HepG2 (cell line): ENCODE results near the gene TYMP. TPM values are rescaled to one million over a fixed set of nuclear protein-coding genes. Genes with fewer than 3 reads are reported as not detected.
A peak's percentile ranks its signal among the peaks of the same experiment; 100 is the strongest.

Experiments
- CCDC6 ChIP-seq: sonication (generic); formaldehyde crosslinking; IDR thresholded peaks from 2 replicates; pipeline ENCODE4 v1.8.1; 2022; ENCODE audit warnings: mild to moderate bottlenecking, missing genetic modification reagents, moderate library complexity
- DR1 ChIP-seq: sonication (generic); formaldehyde crosslinking; IDR thresholded peaks from 2 replicates; pipeline ENCODE4 v1.8.0; 2021; ENCODE audit warnings: mild to moderate bottlenecking, missing genetic modification reagents, inconsistent platforms
- GLI4 ChIP-seq: sonication (generic); formaldehyde crosslinking; IDR thresholded peaks from 2 replicates; pipeline ENCODE4 v1.5.1; 2020; ENCODE audit warnings: missing genetic modification reagents, mild to moderate bottlenecking, moderate library complexity, borderline replicate concordance
- MIER2 ChIP-seq: IDR thresholded peaks from 2 replicates; pipeline ENCODE4 v1.6.1; 2016; ENCODE audit warnings: missing biosample characterization, missing genetic modification reagents
- NFATC3 ChIP-seq: sonication (generic); formaldehyde crosslinking; IDR thresholded peaks from 2 replicates; pipeline ENCODE4 v1.5.1; 2020; ENCODE audit warnings: mild to moderate bottlenecking, missing genetic modification reagents
- NR2F6 ChIP-seq, 2 experiments: IDR thresholded peaks; 2 replicates each; pipeline ENCODE4 v1.6.1; 2016; ENCODE audit warnings: antibody characterized with exemption in 1 of 2, mild to moderate bottlenecking in 1 of 2
- RARA ChIP-seq: IDR thresholded peaks from 2 replicates; pipeline ENCODE4 v1.6.1; 2016; ENCODE audit warnings: missing genetic modification reagents, missing compliant biosample characterization
- SCMH1 ChIP-seq: sonication (generic); formaldehyde crosslinking; IDR thresholded peaks from 2 replicates; pipeline ENCODE4 v1.9.0; 2021; ENCODE audit warnings: missing genetic modification reagents, mild to moderate bottlenecking, borderline replicate concordance
- ZFP90 ChIP-seq: sonication (generic); formaldehyde crosslinking; IDR thresholded peaks from 2 replicates; pipeline ENCODE4 v1.8.0; 2022; ENCODE audit warnings: missing genetic modification reagents, mild to moderate bottlenecking, inconsistent platforms, borderline replicate concordance
- ZNF431 ChIP-seq: sonication (generic); formaldehyde crosslinking; IDR thresholded peaks from 2 replicates; pipeline ENCODE4 v1.9.0; 2022; ENCODE audit warnings: missing genetic modification reagents, low read depth, mild to moderate bottlenecking, borderline replicate concordance
- ZNF598 ChIP-seq: sonication (generic); formaldehyde crosslinking; IDR thresholded peaks from 2 replicates; pipeline ENCODE4 v1.5.1; 2020; ENCODE audit warnings: mild to moderate bottlenecking, missing genetic modification reagents, borderline replicate concordance
- polyA plus RNA-seq, 8 experiments: library from polyadenylated mRNA; depleted of rRNA in 3 of 8; stranded (reverse) in 7 of 8; unstranded in 1 of 8; fragments of >200 nt; fragmentation: Illumina TruSeq in 4 of 8; extraction: Trizol in 4 of 8; gene quantifications; 2 replicates each; pipeline versions ENCODE4 v1.2.1 to v1.2.3, GENCODE V29; 2011 to 2016; ENCODE audit warnings: low read depth in 4 of 8, missing spikeins in 1 of 8, mixed read lengths in 1 of 8; ENCODE audit not compliant: insufficient read depth in 1 of 8
- total RNA-seq, 5 experiments: library from RNA; depleted of rRNA; stranded (reverse); fragments of >200 nt; fragmentation: Illumina TruSeq; extraction: Trizol; gene quantifications; 2 replicates each; pipeline ENCODE4 v1.2.3, GENCODE V29; 2016; ENCODE audit warnings: low read depth in 1 of 5
- TF ChIP-seq, protein P1 (sequence below): sonication (generic); formaldehyde crosslinking; IDR thresholded peaks from 2 replicates; pipeline ENCODE4 v1.5.1; 2020; ENCODE audit warnings: missing genetic modification reagents, mild to moderate bottlenecking, borderline replicate concordance
- TF ChIP-seq, protein P2 (sequence below): sonication (generic); formaldehyde crosslinking; IDR thresholded peaks from 2 replicates; pipeline ENCODE4 v1.4.0; 2020; ENCODE audit warnings: missing genetic modification reagents, borderline replicate concordance
- TF ChIP-seq, protein P3 (sequence below): sonication (generic); formaldehyde crosslinking; IDR thresholded peaks from 2 replicates; pipeline ENCODE4 v1.4.0; 2020; ENCODE audit warnings: missing genetic modification reagents; ENCODE audit errors: not compliant biosample characterization
- TF ChIP-seq, protein P4 (sequence below): sonication (generic); formaldehyde crosslinking; IDR thresholded peaks from 2 replicates; pipeline ENCODE4 v1.4.0; 2020; ENCODE audit warnings: mild to moderate bottlenecking, low read depth, missing genetic modification reagents
- TF ChIP-seq, protein P5 (sequence below): sonication (generic); formaldehyde crosslinking; IDR thresholded peaks from 2 replicates; pipeline ENCODE4 v1.4.0; 2020; ENCODE audit warnings: missing genetic modification reagents, borderline replicate concordance

The TYMP gene
- total and polyA plus RNA-seq, 2 of the 13 experiments (the other 11 are each of a cell fraction or from before 2014, with no cell fraction given), result 3.9 to 4.3 TPM

DNA sequence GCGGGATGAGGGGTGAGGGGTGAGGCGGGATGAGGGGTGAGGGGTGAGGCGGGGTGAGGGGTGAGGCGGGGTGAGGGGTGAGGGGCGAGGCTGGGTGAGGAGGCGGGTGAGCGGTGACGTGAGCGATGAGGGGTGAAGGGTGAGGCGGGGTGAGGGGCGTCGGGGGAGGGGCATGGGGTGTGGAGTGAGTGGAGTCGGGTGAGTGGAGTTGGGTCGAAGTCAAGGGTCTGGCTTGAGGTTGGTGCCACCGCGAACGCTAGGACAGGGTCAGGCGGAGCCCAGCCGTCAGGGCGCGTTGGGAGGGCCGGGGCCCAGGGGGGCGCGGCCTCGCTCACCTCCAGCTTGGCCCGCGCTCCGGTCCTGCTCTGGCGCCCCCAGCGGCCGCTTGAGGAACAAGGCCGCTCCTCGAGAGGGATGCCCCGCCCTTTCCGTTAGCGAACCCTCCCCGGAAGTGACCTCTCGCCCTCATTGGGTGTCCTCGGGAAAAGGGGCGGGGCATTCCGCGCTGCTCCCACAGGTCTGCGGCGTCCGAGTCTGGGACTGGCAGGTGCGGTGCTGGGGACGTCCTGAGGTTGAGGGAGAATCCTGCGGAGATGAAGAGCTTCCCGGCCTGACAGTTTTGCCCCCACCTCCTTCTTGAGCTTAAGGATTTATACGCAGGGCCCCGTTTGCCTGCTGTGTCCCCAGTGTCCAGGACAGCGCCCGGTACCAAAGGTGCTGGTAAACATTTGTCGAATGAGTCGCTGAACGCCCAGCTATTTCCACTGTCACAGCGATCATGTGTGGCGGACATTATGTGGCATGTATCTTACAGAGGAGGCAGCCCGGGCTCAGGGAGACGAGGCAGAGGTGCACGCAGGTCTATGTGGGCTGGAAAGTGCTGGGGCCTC lies 33.0 kb upstream of the TYMP start, which contains the start of gene SYCE3 (continued):
- TF ChIP-seq, protein P1, sequence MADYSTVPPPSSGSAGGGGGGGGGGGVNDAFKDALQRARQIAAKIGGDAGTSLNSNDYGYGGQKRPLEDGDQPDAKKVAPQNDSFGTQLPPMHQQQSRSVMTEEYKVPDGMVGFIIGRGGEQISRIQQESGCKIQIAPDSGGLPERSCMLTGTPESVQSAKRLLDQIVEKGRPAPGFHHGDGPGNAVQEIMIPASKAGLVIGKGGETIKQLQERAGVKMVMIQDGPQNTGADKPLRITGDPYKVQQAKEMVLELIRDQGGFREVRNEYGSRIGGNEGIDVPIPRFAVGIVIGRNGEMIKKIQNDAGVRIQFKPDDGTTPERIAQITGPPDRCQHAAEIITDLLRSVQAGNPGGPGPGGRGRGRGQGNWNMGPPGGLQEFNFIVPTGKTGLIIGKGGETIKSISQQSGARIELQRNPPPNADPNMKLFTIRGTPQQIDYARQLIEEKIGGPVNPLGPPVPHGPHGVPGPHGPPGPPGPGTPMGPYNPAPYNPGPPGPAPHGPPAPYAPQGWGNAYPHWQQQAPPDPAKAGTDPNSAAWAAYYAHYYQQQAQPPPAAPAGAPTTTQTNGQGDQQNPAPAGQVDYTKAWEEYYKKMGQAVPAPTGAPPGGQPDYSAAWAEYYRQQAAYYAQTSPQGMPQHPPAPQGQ, result no peak
- TF ChIP-seq, protein P2, sequence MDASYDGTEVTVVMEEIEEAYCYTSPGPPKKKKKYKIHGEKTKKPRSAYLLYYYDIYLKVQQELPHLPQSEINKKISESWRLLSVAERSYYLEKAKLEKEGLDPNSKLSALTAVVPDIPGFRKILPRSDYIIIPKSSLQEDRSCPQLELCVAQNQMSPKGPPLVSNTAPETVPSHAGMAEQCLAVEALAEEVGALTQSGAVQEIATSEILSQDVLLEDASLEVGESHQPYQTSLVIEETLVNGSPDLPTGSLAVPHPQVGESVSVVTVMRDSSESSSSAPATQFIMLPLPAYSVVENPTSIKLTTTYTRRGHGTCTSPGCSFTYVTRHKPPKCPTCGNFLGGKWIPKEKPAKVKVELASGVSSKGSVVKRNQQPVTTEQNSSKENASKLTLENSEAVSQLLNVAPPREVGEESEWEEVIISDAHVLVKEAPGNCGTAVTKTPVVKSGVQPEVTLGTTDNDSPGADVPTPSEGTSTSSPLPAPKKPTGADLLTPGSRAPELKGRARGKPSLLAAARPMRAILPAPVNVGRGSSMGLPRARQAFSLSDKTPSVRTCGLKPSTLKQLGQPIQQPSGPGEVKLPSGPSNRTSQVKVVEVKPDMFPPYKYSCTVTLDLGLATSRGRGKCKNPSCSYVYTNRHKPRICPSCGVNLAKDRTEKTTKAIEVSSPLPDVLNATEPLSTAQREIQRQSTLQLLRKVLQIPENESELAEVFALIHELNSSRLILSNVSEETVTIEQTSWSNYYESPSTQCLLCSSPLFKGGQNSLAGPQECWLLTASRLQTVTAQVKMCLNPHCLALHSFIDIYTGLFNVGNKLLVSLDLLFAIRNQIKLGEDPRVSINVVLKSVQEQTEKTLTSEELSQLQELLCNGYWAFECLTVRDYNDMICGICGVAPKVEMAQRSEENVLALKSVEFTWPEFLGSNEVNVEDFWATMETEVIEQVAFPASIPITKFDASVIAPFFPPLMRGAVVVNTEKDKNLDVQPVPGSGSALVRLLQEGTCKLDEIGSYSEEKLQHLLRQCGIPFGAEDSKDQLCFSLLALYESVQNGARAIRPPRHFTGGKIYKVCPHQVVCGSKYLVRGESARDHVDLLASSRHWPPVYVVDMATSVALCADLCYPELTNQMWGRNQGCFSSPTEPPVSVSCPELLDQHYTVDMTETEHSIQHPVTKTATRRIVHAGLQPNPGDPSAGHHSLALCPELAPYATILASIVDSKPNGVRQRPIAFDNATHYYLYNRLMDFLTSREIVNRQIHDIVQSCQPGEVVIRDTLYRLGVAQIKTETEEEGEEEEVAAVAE (CRISPR knock-in tag), result no peak
- no peak for TF ChIP-seq NR2F6 (IDR thresholded peaks at IDR 0.05)
- peak; percentile 71 for TF ChIP-seq NR2F6 (CRISPR knock-in tag; IDR thresholded peaks at IDR 0.05)
- no peak for TF ChIP-seq GLI4 (CRISPR knock-in tag)
- TF ChIP-seq ZNF598 (CRISPR knock-in tag), result peak; percentile 85; the same call in 1 of the 2 replicates
- TF ChIP-seq, protein P3, sequence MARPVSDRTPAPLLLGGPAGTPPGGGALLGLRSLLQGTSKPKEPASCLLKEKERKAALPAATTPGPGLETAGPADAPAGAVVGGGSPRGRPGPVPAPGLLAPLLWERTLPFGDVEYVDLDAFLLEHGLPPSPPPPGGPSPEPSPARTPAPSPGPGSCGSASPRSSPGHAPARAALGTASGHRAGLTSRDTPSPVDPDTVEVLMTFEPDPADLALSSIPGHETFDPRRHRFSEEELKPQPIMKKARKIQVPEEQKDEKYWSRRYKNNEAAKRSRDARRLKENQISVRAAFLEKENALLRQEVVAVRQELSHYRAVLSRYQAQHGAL (CRISPR knock-in tag), result no peak
- TF ChIP-seq CCDC6 (CRISPR knock-in tag), result no peak
- TF ChIP-seq ZNF431 (CRISPR knock-in tag), result no peak
- TF ChIP-seq NFATC3 (CRISPR knock-in tag), result no peak
- TF ChIP-seq, protein P4, sequence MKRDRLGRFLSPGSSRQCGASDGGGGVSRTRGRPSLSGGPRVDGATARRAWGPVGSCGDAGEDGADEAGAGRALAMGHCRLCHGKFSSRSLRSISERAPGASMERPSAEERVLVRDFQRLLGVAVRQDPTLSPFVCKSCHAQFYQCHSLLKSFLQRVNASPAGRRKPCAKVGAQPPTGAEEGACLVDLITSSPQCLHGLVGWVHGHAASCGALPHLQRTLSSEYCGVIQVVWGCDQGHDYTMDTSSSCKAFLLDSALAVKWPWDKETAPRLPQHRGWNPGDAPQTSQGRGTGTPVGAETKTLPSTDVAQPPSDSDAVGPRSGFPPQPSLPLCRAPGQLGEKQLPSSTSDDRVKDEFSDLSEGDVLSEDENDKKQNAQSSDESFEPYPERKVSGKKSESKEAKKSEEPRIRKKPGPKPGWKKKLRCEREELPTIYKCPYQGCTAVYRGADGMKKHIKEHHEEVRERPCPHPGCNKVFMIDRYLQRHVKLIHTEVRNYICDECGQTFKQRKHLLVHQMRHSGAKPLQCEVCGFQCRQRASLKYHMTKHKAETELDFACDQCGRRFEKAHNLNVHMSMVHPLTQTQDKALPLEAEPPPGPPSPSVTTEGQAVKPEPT (CRISPR knock-in tag), result peak; percentile 71; the same call in 1 of the 2 replicates
- no peak for TF ChIP-seq MIER2 (CRISPR knock-in tag)
- TF ChIP-seq SCMH1 (CRISPR knock-in tag), result no peak
- TF ChIP-seq RARA (CRISPR knock-in tag), result peak; percentile 66
- no peak for TF ChIP-seq ZFP90 (CRISPR knock-in tag)
- peak; percentile 52; the same call in 1 of the 2 replicates for TF ChIP-seq DR1 (CRISPR knock-in tag)
- TF ChIP-seq, protein P5, sequence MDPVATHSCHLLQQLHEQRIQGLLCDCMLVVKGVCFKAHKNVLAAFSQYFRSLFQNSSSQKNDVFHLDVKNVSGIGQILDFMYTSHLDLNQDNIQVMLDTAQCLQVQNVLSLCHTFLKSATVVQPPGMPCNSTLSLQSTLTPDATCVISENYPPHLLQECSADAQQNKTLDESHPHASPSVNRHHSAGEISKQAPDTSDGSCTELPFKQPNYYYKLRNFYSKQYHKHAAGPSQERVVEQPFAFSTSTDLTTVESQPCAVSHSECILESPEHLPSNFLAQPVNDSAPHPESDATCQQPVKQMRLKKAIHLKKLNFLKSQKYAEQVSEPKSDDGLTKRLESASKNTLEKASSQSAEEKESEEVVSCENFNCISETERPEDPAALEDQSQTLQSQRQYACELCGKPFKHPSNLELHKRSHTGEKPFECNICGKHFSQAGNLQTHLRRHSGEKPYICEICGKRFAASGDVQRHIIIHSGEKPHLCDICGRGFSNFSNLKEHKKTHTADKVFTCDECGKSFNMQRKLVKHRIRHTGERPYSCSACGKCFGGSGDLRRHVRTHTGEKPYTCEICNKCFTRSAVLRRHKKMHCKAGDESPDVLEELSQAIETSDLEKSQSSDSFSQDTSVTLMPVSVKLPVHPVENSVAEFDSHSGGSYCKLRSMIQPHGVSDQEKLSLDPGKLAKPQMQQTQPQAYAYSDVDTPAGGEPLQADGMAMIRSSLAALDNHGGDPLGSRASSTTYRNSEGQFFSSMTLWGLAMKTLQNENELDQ (CRISPR knock-in tag), result no peak
